HG03097 (cell line): ENCODE data around the gene SREK1.

Source experiments
- ATAC-seq: cut with Tn5 transposase; IDR thresholded peaks from one replicate; pipeline ENCODE4 v1.9.1; 2021; ENCODE audit not compliant: unreplicated experiment, low FRiP score

The SREK1 gene

GRCh38 chr5:66161356-66161755, 17.3 kb downstream of the SREK1 start:
- no peak for ATAC-seq

- no peak for ATAC-seq
Observed at GRCh38 chr5:66164044-66164790, 20.1 kb downstream of the SREK1 start.

- ATAC-seq = no peak
Observed at GRCh38 chr5:66168226-66168625, 24.1 kb downstream of the SREK1 start.

- ATAC-seq = no peak
Observed at GRCh38 chr5:66169534-66169933, 25.4 kb downstream of the SREK1 start.

GRCh38 chr5:66170195-66170919, 26.3 kb downstream of the SREK1 start:
- ATAC-seq = no peak

- peak; percentile 39 for ATAC-seq
Observed at GRCh38 chr5:66171349-66172344, 27.5 kb downstream of the SREK1 start.

GRCh38 chr5:66174338-66174737, 30.2 kb downstream of the SREK1 start:
- ATAC-seq = no peak

- no peak for ATAC-seq
Observed at GRCh38 chr5:66178799-66179198, 34.7 kb downstream of the SREK1 start.

- no peak for ATAC-seq
Observed at GRCh38 chr5:66179297-66180051, 35.4 kb downstream of the SREK1 start.

GRCh38 chr5:66180282-66181155, 36.4 kb downstream of the SREK1 start:
- ATAC-seq = no peak

- no peak for ATAC-seq
Observed at GRCh38 chr5:66186108-66186507, 42.0 kb downstream of the SREK1 start.

GRCh38 chr5:66193419-66193818, 49.3 kb downstream of the SREK1 start:
- no peak for ATAC-seq

GRCh38 chr5:66197764-66198405, 53.8 kb downstream of the SREK1 start:
- ATAC-seq = no peak

- ATAC-seq = no peak
Observed at GRCh38 chr5:66198837-66199236, 54.7 kb downstream of the SREK1 start.

- no peak for ATAC-seq
Observed at GRCh38 chr5:66203531-66203930, 59.4 kb downstream of the SREK1 start.

GRCh38 chr5:66206465-66206864, 62.4 kb downstream of the SREK1 start:
- ATAC-seq = no peak

GRCh38 chr5:66207800-66208561, 63.9 kb downstream of the SREK1 start:
- ATAC-seq = no peak

- no peak for ATAC-seq
Observed at GRCh38 chr5:66209350-66209749, 65.2 kb downstream of the SREK1 start.
